Chondrocyte (in vitro differentiated cells): ENCODE measurements around the gene SEMG1. TPM values are rescaled to one million over a fixed set of nuclear protein-coding genes. Genes with fewer than 3 reads are reported as not detected.

ENCODE experiments used
- DNase-seq: peaks from one replicate; pipeline ENCODE4 v3.0.0; 2021; ENCODE audit warnings: mixed read lengths, low spot score
- H3K27ac Mint-ChIP-seq: one replicate; pipeline ENCODE4 v1.8.0; 2021; ENCODE audit warnings: mild to moderate bottlenecking, moderate library complexity, mixed read lengths; ENCODE audit not compliant: unreplicated experiment
- H3K27me3 Mint-ChIP-seq: 2 replicates; pipeline ENCODE4 v1.8.0; 2021; ENCODE audit warnings: low read depth, mixed read lengths
- H3K36me3 Mint-ChIP-seq: 2 replicates; pipeline ENCODE4 v1.8.0; 2021; ENCODE audit warnings: low read depth, mixed read lengths
- H3K4me1 Mint-ChIP-seq: 2 replicates; pipeline ENCODE4 v1.8.0; 2021; ENCODE audit warnings: low read depth, mild to moderate bottlenecking, mixed read lengths
- H3K4me3 Mint-ChIP-seq: one replicate; pipeline ENCODE4 v1.8.0; 2021; ENCODE audit warnings: mild to moderate bottlenecking, moderate library complexity, mixed read lengths; ENCODE audit not compliant: unreplicated experiment
- H3K9me3 Mint-ChIP-seq: 2 replicates; pipeline ENCODE4 v1.8.0; 2021; ENCODE audit warnings: low read depth, mixed read lengths
- total RNA-seq: library from RNA; stranded (reverse); gene quantifications from 3 replicates; pipeline ENCODE4 v1.2.1, GENCODE V29; 2021
- TF ChIP-seq, protein P1 (sequence below): fragments of 200-600 bp; sonication (generic); IDR thresholded peaks from 2 replicates; pipeline ENCODE4 v1.5.0; 2021; ENCODE audit warnings: antibody characterized with exemption, mild to moderate bottlenecking, moderate library complexity

The SEMG1 gene
- total RNA-seq, 1 donor from 2014 or later, result not detected

- no peak within 1 kb of the TSS for H3K4me3 Mint-ChIP-seq
- H3K36me3 Mint-ChIP-seq, result no peaks in the 10 kb centered on the region
- DNase-seq, result no peak
- TF ChIP-seq, protein P1, sequence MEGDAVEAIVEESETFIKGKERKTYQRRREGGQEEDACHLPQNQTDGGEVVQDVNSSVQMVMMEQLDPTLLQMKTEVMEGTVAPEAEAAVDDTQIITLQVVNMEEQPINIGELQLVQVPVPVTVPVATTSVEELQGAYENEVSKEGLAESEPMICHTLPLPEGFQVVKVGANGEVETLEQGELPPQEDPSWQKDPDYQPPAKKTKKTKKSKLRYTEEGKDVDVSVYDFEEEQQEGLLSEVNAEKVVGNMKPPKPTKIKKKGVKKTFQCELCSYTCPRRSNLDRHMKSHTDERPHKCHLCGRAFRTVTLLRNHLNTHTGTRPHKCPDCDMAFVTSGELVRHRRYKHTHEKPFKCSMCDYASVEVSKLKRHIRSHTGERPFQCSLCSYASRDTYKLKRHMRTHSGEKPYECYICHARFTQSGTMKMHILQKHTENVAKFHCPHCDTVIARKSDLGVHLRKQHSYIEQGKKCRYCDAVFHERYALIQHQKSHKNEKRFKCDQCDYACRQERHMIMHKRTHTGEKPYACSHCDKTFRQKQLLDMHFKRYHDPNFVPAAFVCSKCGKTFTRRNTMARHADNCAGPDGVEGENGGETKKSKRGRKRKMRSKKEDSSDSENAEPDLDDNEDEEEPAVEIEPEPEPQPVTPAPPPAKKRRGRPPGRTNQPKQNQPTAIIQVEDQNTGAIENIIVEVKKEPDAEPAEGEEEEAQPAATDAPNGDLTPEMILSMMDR, result no peak
- peaks cover 17% of the 10 kb centered on the region for H3K27me3 Mint-ChIP-seq
- peaks cover 2% of the 10 kb centered on the region for H3K9me3 Mint-ChIP-seq
- no peaks in the 10 kb centered on the region for H3K4me1 Mint-ChIP-seq
- H3K27ac Mint-ChIP-seq, result no peak within 1 kb of the TSS
These were observed 14.2 kb downstream of the SEMG1 start, which contains the start of gene SEMG2 for GRCh38 chr20:45221076-45221475. Gene SEMG2 (plus strand): TSS chr20:45221373. CDS start chr20:45221390, 17 bp downstream.

- TF ChIP-seq, protein P1, result no peak
- Mint-ChIP-seq H3K4me3 (no peak overlapping the region), H3K4me1 (no peaks in the 10 kb centered on the region), H3K27ac (no peak overlapping the region), H3K9me3 (no peaks in the 10 kb centered on the region), H3K27me3 (peaks cover 25% of the 10 kb centered on the region), H3K36me3 (no peaks in the 10 kb centered on the region)
- DNase-seq, result no peak
These were observed 16.3 kb downstream of the SEMG1 start for GRCh38 chr20:45223136-45223535.

- H3K27me3 Mint-ChIP-seq, result peaks cover 32% of the 10 kb centered on the region
- TF ChIP-seq, protein P1, result no peak
- H3K27ac Mint-ChIP-seq, result no peak overlapping the region
These were observed 19.5 kb downstream of the SEMG1 start for GRCh38 chr20:45226287-45226686.

DNA sequence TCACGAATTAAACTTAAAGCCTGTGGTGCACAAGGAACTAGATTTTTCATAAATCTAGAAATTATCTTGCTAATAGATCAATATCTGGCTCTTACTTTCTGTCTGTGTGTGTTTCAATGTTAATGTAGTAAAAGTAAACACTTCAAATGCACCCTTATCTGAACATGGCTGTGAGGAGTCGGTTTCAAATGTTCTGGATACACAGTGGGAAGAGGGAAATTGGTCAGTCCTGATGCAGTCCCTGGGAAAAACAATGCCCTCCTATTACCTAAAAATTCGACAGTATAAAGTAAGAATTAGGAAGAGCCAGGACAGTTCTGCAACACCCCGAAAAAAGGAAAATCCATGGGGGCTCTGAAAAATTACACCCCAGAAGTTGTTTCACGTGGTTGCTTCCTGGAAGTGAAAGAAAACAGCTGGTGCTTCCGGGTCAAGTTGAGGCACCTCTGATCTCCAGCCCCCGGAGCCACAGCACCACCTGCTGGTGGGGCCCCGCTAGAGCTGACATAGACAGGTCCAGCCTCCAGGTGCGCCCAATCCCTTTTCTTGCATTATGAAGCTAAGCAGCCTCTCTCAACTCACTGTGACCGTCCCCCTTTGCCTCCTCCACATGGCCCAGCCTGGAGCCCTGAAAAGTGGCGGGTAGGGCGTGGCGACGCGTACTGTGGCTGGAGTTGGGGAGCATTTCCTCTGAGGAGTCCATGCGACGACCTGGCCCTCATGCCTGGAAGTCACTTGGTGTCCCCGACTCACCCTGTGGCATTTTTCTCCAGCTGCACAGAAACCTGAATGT, 22.6 kb downstream of the SEMG1 start:
- H3K27ac Mint-ChIP-seq, result no peak overlapping the region
- H3K9me3 Mint-ChIP-seq, result peaks cover 8% of the 10 kb centered on the region
- H3K27me3 Mint-ChIP-seq, result peaks cover 41% of the 10 kb centered on the region
- no peaks in the 10 kb centered on the region for H3K4me1 Mint-ChIP-seq
- DNase-seq, result no peak
- peaks cover 3% of the 10 kb centered on the region for H3K36me3 Mint-ChIP-seq
- TF ChIP-seq, protein P1, result peak; percentile 52
- H3K4me3 Mint-ChIP-seq, result no peak overlapping the region

More at GRCh38 chr20:45226287-45226686, 19.5 kb downstream of the SEMG1 start:
- Mint-ChIP-seq H3K9me3 (no peaks in the 10 kb centered on the region), H3K36me3 (no peaks in the 10 kb centered on the region), H3K4me3 (no peak overlapping the region), H3K4me1 (no peaks in the 10 kb centered on the region)
- no peak for DNase-seq

GRCh38 chr20:45230631-45231030, 23.8 kb downstream of the SEMG1 start:
- no peak for DNase-seq
- peaks cover 3% of the 10 kb centered on the region for H3K36me3 Mint-ChIP-seq

More at GRCh38 chr20:45230631-45231030, 23.8 kb downstream of the SEMG1 start:
- TF ChIP-seq, protein P1, result no peak
- H3K27me3 Mint-ChIP-seq, result peaks cover 37% of the 10 kb centered on the region
- H3K9me3 Mint-ChIP-seq, result peaks cover 12% of the 10 kb centered on the region
- no peak overlapping the region for H3K4me3 Mint-ChIP-seq
- H3K27ac Mint-ChIP-seq, result no peak overlapping the region
- no peaks in the 10 kb centered on the region for H3K4me1 Mint-ChIP-seq
